ENCODE data around the gene PDZD2. TPM values are rescaled to one million over a fixed set of nuclear protein-coding genes. Genes with fewer than 3 reads are reported as not detected.
"Not testable (repeated sequence)": the region's sequence is repeated elsewhere in the genome, so short reads cannot be mapped to it uniquely, and the experiment has no call there.

Gene PDZD2
- total RNA-seq, 4 donors from 2014 or later = 6.2 to 21.4 (median 11.8) TPM

DNA sequence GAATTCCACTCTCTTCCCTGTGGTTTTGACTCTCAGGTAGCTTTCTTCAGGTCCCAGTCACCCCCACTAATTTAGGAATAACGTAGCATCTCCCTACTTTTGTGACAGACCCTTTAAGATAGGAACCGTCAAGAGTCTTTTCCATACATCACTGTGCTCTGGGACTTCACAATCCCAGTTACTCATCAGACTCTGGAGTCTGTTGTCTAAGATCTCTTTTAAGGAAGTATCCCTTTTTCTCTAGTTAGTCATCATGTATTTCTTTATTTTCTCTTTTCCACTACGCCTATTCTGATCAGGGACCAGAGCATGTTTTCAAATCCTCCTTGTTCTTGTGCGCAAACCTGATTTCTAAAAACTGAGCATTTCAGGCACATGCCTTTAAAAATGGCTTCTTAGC, 392.2 kb downstream of the PDZD2 start:
- Histone ChIP-seq H3K27ac (peak overlapping the region; percentile 10 to 22), H3K4me3 (no peak overlapping the region), H3K4me1 (peaks cover 0 to 7% of the 10 kb centered on the region in 2 donors), H3K27me3 (no peaks in the 10 kb centered on the region), H3K9me3 (no peaks in the 10 kb centered on the region), H3K36me3 (no peaks in the 10 kb centered on the region)
- no peak for DNase-seq
- TF ChIP-seq, protein P1, sequence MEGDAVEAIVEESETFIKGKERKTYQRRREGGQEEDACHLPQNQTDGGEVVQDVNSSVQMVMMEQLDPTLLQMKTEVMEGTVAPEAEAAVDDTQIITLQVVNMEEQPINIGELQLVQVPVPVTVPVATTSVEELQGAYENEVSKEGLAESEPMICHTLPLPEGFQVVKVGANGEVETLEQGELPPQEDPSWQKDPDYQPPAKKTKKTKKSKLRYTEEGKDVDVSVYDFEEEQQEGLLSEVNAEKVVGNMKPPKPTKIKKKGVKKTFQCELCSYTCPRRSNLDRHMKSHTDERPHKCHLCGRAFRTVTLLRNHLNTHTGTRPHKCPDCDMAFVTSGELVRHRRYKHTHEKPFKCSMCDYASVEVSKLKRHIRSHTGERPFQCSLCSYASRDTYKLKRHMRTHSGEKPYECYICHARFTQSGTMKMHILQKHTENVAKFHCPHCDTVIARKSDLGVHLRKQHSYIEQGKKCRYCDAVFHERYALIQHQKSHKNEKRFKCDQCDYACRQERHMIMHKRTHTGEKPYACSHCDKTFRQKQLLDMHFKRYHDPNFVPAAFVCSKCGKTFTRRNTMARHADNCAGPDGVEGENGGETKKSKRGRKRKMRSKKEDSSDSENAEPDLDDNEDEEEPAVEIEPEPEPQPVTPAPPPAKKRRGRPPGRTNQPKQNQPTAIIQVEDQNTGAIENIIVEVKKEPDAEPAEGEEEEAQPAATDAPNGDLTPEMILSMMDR (IDR thresholded peaks at IDR 0.05) = no peak
- TF ChIP-seq POLR2A (IDR thresholded peaks at IDR 0.05) = no peak
- intact Hi-C loops (cut with DNase I; ENCODE audit: low total_unique reads) = no loop called here

DNA sequence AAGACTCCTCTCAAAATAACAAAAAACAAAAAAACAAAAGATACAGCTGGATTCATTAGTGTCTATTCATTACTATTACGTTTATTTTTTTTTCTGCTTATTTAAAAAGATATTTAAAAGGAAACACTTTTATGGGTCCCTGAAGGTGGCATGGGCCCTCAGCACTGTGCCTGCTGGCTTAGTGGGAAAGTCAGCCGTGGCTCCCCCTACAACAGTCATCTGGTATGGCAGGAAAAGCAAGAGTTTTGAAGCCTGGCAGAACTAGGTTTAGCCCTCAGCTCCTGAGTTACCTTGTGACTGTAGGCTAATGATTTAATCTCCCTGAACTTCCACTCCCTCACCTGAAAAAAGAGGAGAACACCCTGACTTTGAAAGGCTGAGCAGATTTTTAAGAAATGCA, 399.6 kb downstream of the PDZD2 start:
- H3K9me3 ChIP-seq = no peaks in the 10 kb centered on the region
- intact Hi-C loops (cut with DNase I; ENCODE audit: low total_unique reads) = no loop called here
- H3K36me3 ChIP-seq = no peaks in the 10 kb centered on the region
- no peak overlapping the region for H3K4me3 ChIP-seq
- H3K4me1 ChIP-seq = no peaks in the 10 kb centered on the region
- DNase-seq = no peak
- no peaks in the 10 kb centered on the region for H3K27me3 ChIP-seq
- no peak overlapping the region for H3K27ac ChIP-seq
- TF ChIP-seq POLR2A (IDR thresholded peaks at IDR 0.05) = no peak

DNA sequence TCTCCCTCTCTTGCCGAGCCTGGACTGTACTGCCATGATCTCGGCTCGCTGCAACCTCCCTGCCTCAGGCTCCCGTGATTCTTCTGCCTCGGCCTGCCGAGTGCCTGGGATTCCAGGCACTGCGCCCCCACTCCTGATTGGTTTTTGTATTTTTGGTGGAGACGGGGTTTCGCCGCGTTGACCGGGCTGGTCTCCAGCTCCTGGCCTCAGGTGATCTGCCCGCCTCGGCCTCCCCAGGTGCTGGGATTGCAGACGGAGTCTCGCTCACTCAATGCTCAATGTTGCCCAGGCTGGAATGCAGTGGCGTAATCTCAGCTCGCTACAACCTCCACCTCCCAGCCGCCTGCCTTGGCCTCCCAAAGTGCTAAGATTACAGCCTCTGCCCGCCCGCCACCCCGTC, 400.2 kb downstream of the PDZD2 start:
- H3K27me3 ChIP-seq; intact Hi-C loops (cut with DNase I; ENCODE audit: low total_unique reads); H3K4me1 ChIP-seq; H3K9me3 ChIP-seq; DNase-seq; H3K27ac ChIP-seq; H3K4me3 ChIP-seq; H3K36me3 ChIP-seq: not testable (repeated sequence)

DNA sequence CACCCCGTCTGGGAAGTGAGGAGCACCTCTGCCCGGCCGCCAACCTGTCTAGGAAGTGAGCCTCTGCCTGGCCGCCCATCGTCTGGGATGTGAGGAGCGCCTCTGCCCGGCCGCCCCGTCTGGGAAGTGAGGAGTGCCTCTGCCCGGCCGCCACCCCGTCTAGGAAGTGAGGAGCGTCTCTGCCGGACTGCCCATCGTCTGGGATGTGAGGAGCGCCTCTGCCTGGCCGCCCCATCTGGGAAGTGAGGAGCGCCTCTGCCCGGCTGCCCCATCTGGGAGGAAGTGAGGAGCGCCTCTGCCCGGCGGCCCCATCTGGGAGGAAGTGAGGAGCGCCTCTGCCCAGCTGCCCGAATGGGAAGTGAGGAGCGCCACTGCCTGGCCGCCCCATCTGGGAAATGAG, 400.7 kb downstream of the PDZD2 start:
- H3K4me1 ChIP-seq; H3K4me3 ChIP-seq; H3K36me3 ChIP-seq; intact Hi-C loops (cut with DNase I; ENCODE audit: low total_unique reads); H3K27ac ChIP-seq; DNase-seq; H3K27me3 ChIP-seq; H3K9me3 ChIP-seq: not testable (repeated sequence)

DNA sequence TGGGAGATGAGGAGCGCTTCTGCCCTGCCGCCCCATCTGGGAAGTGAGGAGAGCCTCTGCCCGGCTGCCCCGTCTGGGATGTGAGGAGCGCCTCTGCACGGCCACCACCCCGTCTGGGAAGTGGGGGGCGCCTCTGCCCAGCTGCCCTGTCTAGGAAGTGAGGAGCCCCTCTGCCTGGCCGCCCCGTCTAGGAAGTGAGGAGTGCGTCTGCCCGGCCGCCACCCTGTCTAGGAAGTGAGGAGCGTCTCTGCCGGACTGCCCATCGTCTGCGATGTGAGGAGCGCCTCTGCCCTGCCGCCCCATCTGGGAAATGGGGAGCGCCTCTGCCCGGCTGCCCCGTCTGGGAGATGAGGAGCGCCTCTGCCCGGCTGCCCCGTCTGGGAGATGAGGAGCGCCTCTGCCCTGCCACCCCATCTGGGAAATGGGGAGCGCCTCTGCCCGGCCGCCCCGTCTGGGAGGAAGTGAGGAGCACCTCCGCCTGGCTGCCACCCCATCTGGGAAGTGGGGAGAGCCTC, 401.3 kb downstream of the PDZD2 start:
- intact Hi-C loops (cut with DNase I; ENCODE audit: low total_unique reads); H3K9me3 ChIP-seq; H3K4me1 ChIP-seq; H3K4me3 ChIP-seq; H3K27ac ChIP-seq; DNase-seq; H3K27me3 ChIP-seq; H3K36me3 ChIP-seq: not testable (repeated sequence)

DNA sequence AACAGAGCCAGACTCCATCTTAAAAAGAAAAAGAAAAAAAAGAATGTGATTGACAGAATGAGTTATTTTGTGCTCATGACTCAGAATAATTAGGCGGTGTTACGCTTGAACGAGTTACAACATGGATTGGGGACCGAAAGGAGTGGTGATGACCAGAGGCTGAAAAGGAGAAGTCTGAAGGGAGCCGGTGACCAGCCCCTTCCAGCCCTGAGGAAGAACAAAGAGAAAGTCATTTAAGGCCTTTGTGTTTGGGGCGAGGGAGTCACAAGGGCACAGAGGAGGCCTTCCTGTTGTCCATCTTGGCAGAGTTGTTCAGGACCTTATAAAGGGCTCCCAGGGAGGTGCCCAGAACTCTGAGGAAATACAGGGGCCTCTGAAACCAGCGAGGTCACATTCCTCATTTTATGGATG, 403.6 kb downstream of the PDZD2 start:
- Histone ChIP-seq H3K4me1 (peaks cover 0 to 6% of the 10 kb centered on the region in 2 donors), H3K36me3 (no peaks in the 10 kb centered on the region), H3K4me3 (no peak overlapping the region), H3K27me3 (no peaks in the 10 kb centered on the region), H3K9me3 (no peaks in the 10 kb centered on the region), H3K27ac (no peak overlapping the region)
- intact Hi-C loops (cut with DNase I; ENCODE audit: low total_unique reads) = no loop called here
- DNase-seq = no peak
- TF ChIP-seq POLR2A (IDR thresholded peaks at IDR 0.05) = no peak
- TF ChIP-seq, protein P1 (IDR thresholded peaks at IDR 0.05) = no peak

DNA sequence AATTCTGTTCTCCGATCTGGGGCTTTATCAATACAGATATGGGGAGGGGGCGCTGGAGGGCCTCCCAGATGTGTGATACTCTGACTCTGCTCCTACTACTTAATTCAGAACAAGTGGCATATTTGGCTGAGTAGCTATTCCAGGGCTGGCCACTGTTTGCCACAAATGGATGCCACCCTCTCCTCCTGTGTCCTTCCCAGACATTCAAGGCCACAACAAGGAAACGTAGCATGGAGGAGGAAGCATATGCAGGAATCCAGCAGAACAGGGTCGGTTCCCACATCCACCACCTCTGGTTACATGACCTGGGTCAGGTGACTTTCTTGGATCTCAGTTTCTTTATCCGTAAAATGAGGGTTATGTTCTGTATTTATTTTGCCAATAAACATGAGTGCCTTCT, 404.2 kb downstream of the PDZD2 start:
- intact Hi-C loops (cut with DNase I; ENCODE audit: low total_unique reads) = no loop called here
- DNase-seq = no peak

More for the DNA sequence above, 404.2 kb downstream of the PDZD2 start:
- Histone ChIP-seq H3K27ac (no peak overlapping the region), H3K36me3 (no peaks in the 10 kb centered on the region), H3K9me3 (no peaks in the 10 kb centered on the region), H3K4me1 (peaks cover 0 to 6% of the 10 kb centered on the region in 2 donors), H3K27me3 (no peaks in the 10 kb centered on the region), H3K4me3 (no peak overlapping the region)
- no peak for TF ChIP-seq POLR2A (IDR thresholded peaks at IDR 0.05)
- TF ChIP-seq, protein P1 (IDR thresholded peaks at IDR 0.05) = no peak
